ENCODE results near the gene OSGEPL1.
A peak's percentile ranks its signal among the peaks of the same experiment; 100 is the strongest.
"Not testable (repeated sequence)": the region's sequence is repeated elsewhere in the genome, so short reads cannot be mapped to it uniquely, and the experiment has no call there.

OSGEPL1 gene

GRCh38 chr2:189770590-189771322 is 8.2 kb upstream of the OSGEPL1 start:
- DNase-seq (no peak), ATAC-seq (no peak)
- Mint-ChIP-seq H3K9me3 (no peaks in the 10 kb centered on the region), H3K4me3 (no peak overlapping the region), H3K27me3 (no peaks in the 10 kb centered on the region), H3K36me3 (ENCODE audit: low read depth) (peaks cover 38% of the 10 kb centered on the region), H3K27ac (no peak overlapping the region), H3K4me1 (peaks cover 2% of the 10 kb centered on the region)

GRCh38 chr2:189763908-189764661 is 1.5 kb upstream of the OSGEPL1 start:
- DNase-seq (no peak), ATAC-seq (no peak)
- no peaks in the 10 kb centered on the region for H3K9me3 Mint-ChIP-seq
- peaks cover 15% of the 10 kb centered on the region for H3K4me1 Mint-ChIP-seq
- H3K27me3 Mint-ChIP-seq: no peaks in the 10 kb centered on the region
- H3K36me3 Mint-ChIP-seq (ENCODE audit: low read depth): peaks cover 14% of the 10 kb centered on the region
- peak overlapping the region; percentile 91 for H3K4me3 Mint-ChIP-seq
- peak overlapping the region; percentile 88 for H3K27ac Mint-ChIP-seq

GRCh38 chr2:189762229-189762550 is 402 bp downstream of the OSGEPL1 start:
- ATAC-seq (peak; percentile 2), DNase-seq (no peak)
- Mint-ChIP-seq H3K27me3 (no peaks in the 10 kb centered on the region), H3K4me3 (peak overlapping the region; percentile 91), H3K27ac (peak overlapping the region; percentile 88), H3K36me3 (ENCODE audit: low read depth) (peaks cover 14% of the 10 kb centered on the region), H3K9me3 (no peaks in the 10 kb centered on the region), H3K4me1 (peaks cover 15% of the 10 kb centered on the region)

- not testable (repeated sequence) for H3K36me3 Mint-ChIP-seq (ENCODE audit: low read depth); DNase-seq; H3K9me3 Mint-ChIP-seq; ATAC-seq; H3K27me3 Mint-ChIP-seq; H3K4me3 Mint-ChIP-seq; H3K27ac Mint-ChIP-seq
- H3K4me1 Mint-ChIP-seq: peaks cover 15% of the 10 kb centered on the region
Observed at GRCh38 chr2:189760154-189760553, 2.4 kb downstream of the OSGEPL1 start.

GRCh38 chr2:189756311-189756952 is 6.2 kb downstream of the OSGEPL1 start:
- no peak overlapping the region for H3K27ac Mint-ChIP-seq
- no peaks in the 10 kb centered on the region for H3K9me3 Mint-ChIP-seq
- peaks cover 15% of the 10 kb centered on the region for H3K36me3 Mint-ChIP-seq (ENCODE audit: low read depth)
- ATAC-seq (no peak), DNase-seq (no peak)
- H3K4me1 Mint-ChIP-seq: peaks cover 4% of the 10 kb centered on the region
- no peaks in the 10 kb centered on the region for H3K27me3 Mint-ChIP-seq
- no peak overlapping the region for H3K4me3 Mint-ChIP-seq

- no peaks in the 10 kb centered on the region for H3K9me3 Mint-ChIP-seq
- ATAC-seq (peak; percentile 71), DNase-seq (peak; percentile 24)
- H3K27me3 Mint-ChIP-seq: no peaks in the 10 kb centered on the region
- H3K36me3 Mint-ChIP-seq (ENCODE audit: low read depth): peaks cover 18% of the 10 kb centered on the region
- H3K4me1 Mint-ChIP-seq: no peaks in the 10 kb centered on the region
- H3K27ac Mint-ChIP-seq: no peak overlapping the region
- H3K4me3 Mint-ChIP-seq: no peak overlapping the region
Observed at GRCh38 chr2:189751080-189751658, 11.4 kb downstream of the OSGEPL1 start.

- H3K4me3 Mint-ChIP-seq: no peak overlapping the region
- DNase-seq: no peak
- no peaks in the 10 kb centered on the region for H3K27me3 Mint-ChIP-seq
- no peak overlapping the region for H3K27ac Mint-ChIP-seq
- H3K36me3 Mint-ChIP-seq (ENCODE audit: low read depth): no peaks in the 10 kb centered on the region
- ATAC-seq: no peak
- H3K4me1 Mint-ChIP-seq: no peaks in the 10 kb centered on the region
- H3K9me3 Mint-ChIP-seq: no peaks in the 10 kb centered on the region
Observed at GRCh38 chr2:189729430-189729829, 33.2 kb downstream of the OSGEPL1 start.

- Mint-ChIP-seq H3K4me3 (no peak overlapping the region), H3K27ac (no peak overlapping the region), H3K36me3 (ENCODE audit: low read depth) (no peaks in the 10 kb centered on the region), H3K27me3 (no peaks in the 10 kb centered on the region), H3K9me3 (no peaks in the 10 kb centered on the region), H3K4me1 (peaks cover 6% of the 10 kb centered on the region)
- DNase-seq (no peak), ATAC-seq (no peak)
Observed at GRCh38 chr2:189726849-189727248, 35.7 kb downstream of the OSGEPL1 start.

- no peak for DNase-seq
- H3K27me3 Mint-ChIP-seq: no peaks in the 10 kb centered on the region
- no peak overlapping the region for H3K4me3 Mint-ChIP-seq
- ATAC-seq: no peak
- H3K27ac Mint-ChIP-seq: no peak overlapping the region
- peaks cover 6% of the 10 kb centered on the region for H3K4me1 Mint-ChIP-seq
- H3K9me3 Mint-ChIP-seq: no peaks in the 10 kb centered on the region
- no peaks in the 10 kb centered on the region for H3K36me3 Mint-ChIP-seq (ENCODE audit: low read depth)
Observed at GRCh38 chr2:189726271-189726670, 36.3 kb downstream of the OSGEPL1 start.

GRCh38 chr2:189723192-189723591 is 39.4 kb downstream of the OSGEPL1 start:
- Mint-ChIP-seq H3K27ac (no peak overlapping the region), H3K27me3 (no peaks in the 10 kb centered on the region), H3K4me3 (no peak overlapping the region), H3K9me3 (peaks cover 1% of the 10 kb centered on the region), H3K36me3 (ENCODE audit: low read depth) (no peaks in the 10 kb centered on the region), H3K4me1 (peaks cover 6% of the 10 kb centered on the region)
- DNase-seq (no peak), ATAC-seq (no peak)

GRCh38 chr2:189719571-189719970 is 43.0 kb downstream of the OSGEPL1 start:
- H3K4me3 Mint-ChIP-seq: no peak overlapping the region
- DNase-seq: no peak
- H3K27me3 Mint-ChIP-seq: no peaks in the 10 kb centered on the region
- ATAC-seq: no peak
- no peaks in the 10 kb centered on the region for H3K36me3 Mint-ChIP-seq (ENCODE audit: low read depth)
- H3K27ac Mint-ChIP-seq: no peak overlapping the region
- H3K4me1 Mint-ChIP-seq: peaks cover 6% of the 10 kb centered on the region
- H3K9me3 Mint-ChIP-seq: peaks cover 4% of the 10 kb centered on the region

- not testable (repeated sequence) for H3K4me1 Mint-ChIP-seq; H3K9me3 Mint-ChIP-seq; DNase-seq; H3K36me3 Mint-ChIP-seq (ENCODE audit: low read depth); H3K27ac Mint-ChIP-seq; H3K4me3 Mint-ChIP-seq; ATAC-seq; H3K27me3 Mint-ChIP-seq
Observed at GRCh38 chr2:189717593-189717992, 45.0 kb downstream of the OSGEPL1 start.

- Mint-ChIP-seq H3K4me1 (no peaks in the 10 kb centered on the region), H3K36me3 (ENCODE audit: low read depth) (peaks cover 5% of the 10 kb centered on the region), H3K9me3 (no peaks in the 10 kb centered on the region), H3K27ac (no peak overlapping the region), H3K27me3 (no peaks in the 10 kb centered on the region), H3K4me3 (no peak overlapping the region)
- ATAC-seq (no peak), DNase-seq (no peak)
Observed at GRCh38 chr2:189709501-189710221, 52.9 kb downstream of the OSGEPL1 start.

- peaks cover 2% of the 10 kb centered on the region for H3K4me1 Mint-ChIP-seq
- no peak overlapping the region for H3K27ac Mint-ChIP-seq
- no peak for ATAC-seq
- H3K36me3 Mint-ChIP-seq (ENCODE audit: low read depth): peaks cover 6% of the 10 kb centered on the region
- H3K4me3 Mint-ChIP-seq: no peak overlapping the region
- no peak for DNase-seq
- no peaks in the 10 kb centered on the region for H3K27me3 Mint-ChIP-seq
- H3K9me3 Mint-ChIP-seq: no peaks in the 10 kb centered on the region
Observed at GRCh38 chr2:189702071-189702470, 60.5 kb downstream of the OSGEPL1 start.

Measured in activated naive CD8-positive, alpha-beta T cell treated with anti-CD3 and anti-CD28 coated beads, Interleukin-2, amount 50 U/mL, for 24 hours (primary cell).